ENCODE measurements around the gene BBS9. TPM values are rescaled to one million over a fixed set of nuclear protein-coding genes. Genes with fewer than 3 reads are reported as not detected.

BBS9 gene
- total and polyA plus RNA-seq, 2 experiments from 2014 or later, result 27.2 to 66.1 TPM

- TF ChIP-seq ETS1 (IDR thresholded peaks at IDR 0.05), result no peak
- no peak for TF ChIP-seq ZNF331 (CRISPR knock-in tag; IDR thresholded peaks at IDR 0.05; ENCODE audit: low read depth)
- no peak for TF ChIP-seq EZH2phosphoT487 (IDR thresholded peaks at IDR 0.05; ENCODE audit: unreplicated experiment)
Observed at GRCh38 chr7:33559324-33559710, 430.0 kb downstream of the BBS9 start (continued).

GRCh38 chr7:33562996-33563395 is 433.6 kb downstream of the BBS9 start:
- Histone ChIP-seq H2AFZ (no peak overlapping the region), H3K79me2 (replicated peaks; ENCODE audit: insufficient read depth) (no peaks in the 10 kb centered on the region), H3K4me2 (no peak overlapping the region), H3K27ac (ENCODE audit: low read depth) (no peak overlapping the region), H3F3A (replicated peaks; ENCODE audit: low read depth) (no peaks in the 10 kb centered on the region), H3K4me3 (no peak overlapping the region), H4K20me1 (replicated peaks; ENCODE audit: insufficient read depth) (no peaks in the 10 kb centered on the region), H3K36me3 (ENCODE audit: insufficient read depth) (no peaks in the 10 kb centered on the region), H3K4me1 (ENCODE audit: insufficient read depth) (no peaks in the 10 kb centered on the region), H3K9me2 (ENCODE audit: insufficient read depth) (no peaks in the 10 kb centered on the region), H3K27me3 (ENCODE audit: insufficient read depth) (no peaks in the 10 kb centered on the region)
- no peaks in the 10 kb centered on the region for H3K36me3 Mint-ChIP-seq (ENCODE audit: low read depth)
- H3K9me3 Mint-ChIP-seq, result no peaks in the 10 kb centered on the region
- H3K4me1 Mint-ChIP-seq, result peaks cover 6% of the 10 kb centered on the region; the same call in 1 of the 3 replicates
- ATAC-seq (no peak), DNase-seq (ENCODE audit: low spot score) (no peak)
- no peak overlapping the region for H3K4me3 Mint-ChIP-seq
- no peak overlapping the region for H3K27ac Mint-ChIP-seq
- H3K27me3 Mint-ChIP-seq (ENCODE audit: insufficient read depth, low read depth, poor library complexity), result no peaks in the 10 kb centered on the region
- TF ChIP-seq POLR2AphosphoS5 (IDR thresholded peaks at IDR 0.05; ENCODE audit: low read depth), result no peak
- TF ChIP-seq EZH2 (IDR thresholded peaks at IDR 0.05; ENCODE audit: low read depth, unreplicated experiment), result no peak
- no peak for TF ChIP-seq CTCF (conservative IDR thresholded peaks at IDR 0.05; ENCODE audit: low read depth in 2 of 2)
- TF ChIP-seq CREB1 (CRISPR knock-in tag; IDR thresholded peaks at IDR 0.05; ENCODE audit: low read depth), result no peak
- TF ChIP-seq NANOG (IDR thresholded peaks at IDR 0.05; ENCODE audit: borderline replicate concordance), result no peak
- no peak for TF ChIP-seq ETS1 (IDR thresholded peaks at IDR 0.05)
- no peak for TF ChIP-seq JUNB (IDR thresholded peaks at IDR 0.05; ENCODE audit: unreplicated experiment)
- no peak for TF ChIP-seq REST (IDR thresholded peaks at IDR 0.05; ENCODE audit: unreplicated experiment)
- no peak for TF ChIP-seq ZNF331 (CRISPR knock-in tag; IDR thresholded peaks at IDR 0.05; ENCODE audit: low read depth)
- no peak for TF ChIP-seq ZNF114 (CRISPR knock-in tag; IDR thresholded peaks at IDR 0.05)
- TF ChIP-seq STAT1 (IDR thresholded peaks at IDR 0.05; ENCODE audit: unreplicated experiment), result no peak
- TF ChIP-seq EZH2phosphoT487 (IDR thresholded peaks at IDR 0.05; ENCODE audit: unreplicated experiment), result no peak

Measured in GM23338 (cell line).